Activated CD8-positive, alpha-beta memory T cell treated with anti-CD3 and anti-CD28 coated beads, Interleukin-2, amount 50 U/mL, for 24 hours (primary cell): Measurements from ENCODE around the gene EBI3.
"Not testable (repeated sequence)": the region's sequence is repeated elsewhere in the genome, so short reads cannot be mapped to it uniquely, and the experiment has no call there.

Source experiments
- DNase-seq: peaks from one replicate; pipeline ENCODE4 v3.0.0-alpha.2; 2020; ENCODE audit errors: extremely low read depth

EBI3 gene

DNA sequence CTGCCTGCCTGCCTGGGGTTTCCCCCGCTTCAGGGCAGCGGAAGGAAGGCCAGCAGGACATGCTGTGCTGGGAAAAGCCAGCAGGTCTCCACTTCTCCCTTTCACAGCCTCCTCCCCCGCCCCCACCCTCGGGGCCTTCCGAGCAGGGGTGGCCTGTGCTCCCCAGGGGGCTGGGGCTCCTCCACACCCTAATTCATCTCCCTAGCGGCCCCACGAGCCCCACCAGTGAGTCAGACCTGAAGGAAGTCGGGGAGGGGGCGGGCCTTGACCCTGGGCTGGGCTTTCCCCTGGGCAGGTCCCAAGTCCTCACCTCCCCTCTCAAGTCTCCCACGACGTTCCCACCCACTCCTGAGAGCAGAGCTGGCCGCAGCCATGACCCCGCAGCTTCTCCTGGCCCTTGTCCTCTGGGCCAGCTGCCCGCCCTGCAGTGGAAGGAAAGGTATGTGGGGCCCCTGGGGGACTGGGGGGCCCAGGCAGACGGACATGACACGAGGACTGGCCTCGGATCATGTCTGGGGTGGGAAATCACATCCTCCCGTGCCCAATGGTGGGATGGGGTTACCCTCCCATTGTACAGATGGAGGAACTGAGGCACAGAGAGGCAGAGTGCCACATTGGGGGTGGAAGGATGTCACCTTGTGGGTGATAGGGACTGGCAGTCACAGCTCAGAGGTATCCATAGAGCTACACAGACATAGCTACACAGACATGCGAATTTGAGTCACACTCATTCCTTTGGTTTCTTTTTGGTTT is at the start of gene EBI3:
EBI3 (plus strand) TSS at position 345 of the 753 bp plus-strand sequence; CDS start at position 373, 28 bp downstream.
- no peak for DNase-seq

DNA sequence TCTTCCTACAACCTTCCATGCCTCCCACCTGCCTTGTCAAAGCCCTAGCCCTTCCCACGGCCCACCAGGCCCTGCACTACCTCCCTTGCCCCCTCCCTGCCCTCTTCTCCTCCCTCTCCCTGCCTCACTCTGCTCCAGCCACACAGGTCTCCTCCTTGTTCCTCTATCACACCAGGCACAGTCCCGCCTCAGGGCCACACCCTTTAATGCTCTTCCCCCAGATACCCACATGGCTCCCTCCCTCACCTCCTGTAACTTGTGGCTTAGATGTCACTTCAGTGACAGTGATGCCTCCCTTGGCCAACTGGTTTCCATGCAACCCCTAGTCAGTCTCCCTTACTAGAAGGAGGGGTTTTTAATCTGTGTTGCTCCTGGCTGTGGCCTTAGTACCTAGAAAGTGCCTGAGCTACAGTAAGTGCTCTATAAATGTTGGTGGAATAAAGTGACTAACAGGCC is 48.2 kb upstream of the EBI3 start:
- DNase-seq, result no peak

DNA sequence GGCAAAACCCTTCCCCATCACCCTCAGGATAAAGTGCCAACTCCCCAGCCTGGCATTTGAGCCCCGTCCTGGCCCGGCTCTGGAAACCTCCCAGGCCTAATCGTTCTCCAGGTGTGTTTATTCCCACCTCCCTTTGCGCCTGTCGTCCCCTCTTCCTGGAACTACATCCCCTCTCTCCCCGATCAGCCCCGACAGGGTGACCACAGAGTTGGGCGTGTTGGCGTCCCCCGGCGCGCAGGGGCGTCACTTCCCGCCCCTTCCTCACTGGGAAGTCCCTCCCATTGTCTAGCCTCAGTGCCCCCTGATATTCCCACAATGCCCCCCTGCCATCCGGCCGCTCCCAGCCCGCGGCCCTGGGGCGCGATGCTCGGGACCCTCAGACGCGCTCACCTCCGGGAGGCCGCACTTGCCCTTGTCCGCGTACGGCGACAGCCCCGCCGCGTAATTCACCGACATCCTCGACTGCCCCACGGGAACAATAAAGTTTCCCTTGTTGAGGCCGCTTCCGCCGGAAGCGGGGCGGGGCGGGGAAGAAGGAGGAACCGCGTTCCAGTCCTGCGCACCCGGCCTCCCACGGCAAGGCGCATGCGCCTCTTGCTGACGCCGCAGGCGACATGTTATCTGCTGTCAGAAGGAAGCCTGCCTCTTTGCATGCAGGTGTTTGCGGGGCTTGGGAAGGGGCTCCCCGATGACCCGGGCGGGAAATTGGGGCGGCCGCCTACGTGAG is 47.1 kb upstream of the EBI3 start, which contains the start of the genes ANKRD24 and SIRT6:
ANKRD24 (plus strand) TSS at position 606 of the 727 bp plus-strand sequence. CDS start 3,737 bp downstream, outside the sequence.
SIRT6 (minus strand) TSS at position 480 of the 727 bp plus-strand sequence; CDS start at position 456, 24 bp downstream.
- peak; percentile 86 for DNase-seq

DNA sequence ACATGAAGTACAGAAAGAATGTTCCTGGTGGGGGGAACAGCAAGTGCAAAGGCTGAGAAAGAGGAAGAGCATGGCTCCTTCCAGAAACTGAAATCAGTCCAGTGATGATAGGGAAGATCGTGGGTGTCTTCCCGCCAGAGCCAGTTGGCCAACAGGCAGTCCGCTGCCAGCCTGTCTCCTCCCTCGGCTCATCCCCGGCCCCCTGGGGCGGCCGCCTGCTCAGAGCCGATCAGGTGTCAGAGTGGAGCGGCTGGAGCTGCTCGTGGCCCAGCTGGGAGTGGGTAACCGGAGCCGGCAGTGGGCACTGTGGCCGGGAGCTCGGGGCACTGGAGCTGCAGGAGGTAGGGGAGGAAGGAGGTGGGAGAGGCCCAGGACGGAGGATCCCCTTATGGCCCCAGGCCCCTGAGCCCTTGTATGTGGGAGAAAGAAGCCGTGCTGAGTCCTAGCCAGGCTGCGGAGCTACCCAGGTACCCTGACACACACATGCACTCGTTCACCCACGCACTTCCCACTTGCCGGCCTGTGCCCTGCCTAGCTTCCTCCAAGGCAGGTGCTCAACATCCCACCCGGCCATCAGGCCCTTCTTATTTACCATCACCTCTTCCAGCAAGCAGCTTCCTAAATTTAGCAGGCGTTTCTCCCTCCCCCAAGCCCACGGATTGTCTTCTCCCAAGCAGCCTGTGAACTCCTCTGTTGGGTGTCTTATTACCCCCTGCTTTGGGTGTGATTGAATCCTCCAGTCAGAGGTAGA is 45.2 kb upstream of the EBI3 start:
- no peak for DNase-seq

DNA sequence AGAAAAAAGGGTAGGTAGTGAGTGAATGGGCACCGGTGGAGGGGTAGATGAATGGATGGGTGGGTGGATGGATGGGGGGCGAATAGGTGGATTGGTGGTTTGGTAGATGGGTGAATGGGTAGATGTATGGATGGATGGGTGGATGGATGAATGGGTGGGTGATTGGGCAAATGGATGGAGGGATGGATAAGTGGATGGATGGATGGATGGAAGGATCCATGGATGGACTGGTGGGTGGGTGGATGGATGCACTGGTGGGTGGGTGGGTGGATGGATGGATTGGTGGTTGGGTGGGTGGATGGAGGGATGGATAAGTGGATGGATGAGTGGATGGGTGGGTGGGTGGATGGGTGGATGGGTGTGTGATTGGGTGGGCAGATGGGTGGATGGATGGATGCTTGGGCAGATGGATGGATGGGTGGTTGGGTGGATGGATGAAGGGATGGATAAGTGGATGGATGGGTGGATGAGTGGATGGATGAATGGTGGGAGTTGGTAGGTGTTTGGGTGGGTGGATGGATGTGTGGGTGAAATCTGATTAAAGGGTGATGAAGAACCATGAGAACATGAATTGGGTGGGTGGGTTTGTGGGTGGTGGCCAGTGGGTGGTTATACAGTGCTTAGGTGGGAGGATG is 44.5 kb upstream of the EBI3 start:
- DNase-seq, result no peak

DNA sequence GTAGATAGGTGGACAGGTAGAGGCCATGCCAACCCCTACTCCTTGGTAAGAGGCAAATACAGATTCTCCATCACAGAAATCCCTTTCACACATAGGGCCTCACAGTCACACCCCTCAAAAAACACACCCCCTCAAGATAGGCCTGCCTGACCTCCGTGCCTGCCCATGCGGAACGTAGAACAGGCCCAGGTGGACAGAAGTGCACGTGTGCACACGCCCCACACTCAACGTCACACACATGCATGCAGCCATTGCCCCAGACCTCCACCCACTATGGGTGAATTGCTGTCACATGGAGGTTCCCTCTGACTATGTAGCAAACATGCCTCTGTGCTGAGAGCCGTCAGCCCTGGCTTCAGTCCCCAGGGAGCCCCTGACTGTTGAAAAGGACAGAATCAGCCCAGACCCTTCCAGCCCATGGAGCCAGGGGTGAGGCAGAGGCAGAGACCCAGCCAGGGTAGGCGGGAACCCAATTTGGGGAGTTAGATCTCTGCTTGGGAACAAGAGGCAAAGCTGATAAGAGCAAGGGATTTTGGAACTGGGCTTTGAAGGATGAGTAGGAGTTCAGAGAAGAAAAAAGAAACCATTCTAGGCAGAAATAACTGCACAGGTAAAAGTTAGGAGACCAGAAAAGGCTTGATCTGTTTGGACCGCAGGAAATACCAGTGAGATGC is 43.8 kb upstream of the EBI3 start:
- no peak for DNase-seq

DNA sequence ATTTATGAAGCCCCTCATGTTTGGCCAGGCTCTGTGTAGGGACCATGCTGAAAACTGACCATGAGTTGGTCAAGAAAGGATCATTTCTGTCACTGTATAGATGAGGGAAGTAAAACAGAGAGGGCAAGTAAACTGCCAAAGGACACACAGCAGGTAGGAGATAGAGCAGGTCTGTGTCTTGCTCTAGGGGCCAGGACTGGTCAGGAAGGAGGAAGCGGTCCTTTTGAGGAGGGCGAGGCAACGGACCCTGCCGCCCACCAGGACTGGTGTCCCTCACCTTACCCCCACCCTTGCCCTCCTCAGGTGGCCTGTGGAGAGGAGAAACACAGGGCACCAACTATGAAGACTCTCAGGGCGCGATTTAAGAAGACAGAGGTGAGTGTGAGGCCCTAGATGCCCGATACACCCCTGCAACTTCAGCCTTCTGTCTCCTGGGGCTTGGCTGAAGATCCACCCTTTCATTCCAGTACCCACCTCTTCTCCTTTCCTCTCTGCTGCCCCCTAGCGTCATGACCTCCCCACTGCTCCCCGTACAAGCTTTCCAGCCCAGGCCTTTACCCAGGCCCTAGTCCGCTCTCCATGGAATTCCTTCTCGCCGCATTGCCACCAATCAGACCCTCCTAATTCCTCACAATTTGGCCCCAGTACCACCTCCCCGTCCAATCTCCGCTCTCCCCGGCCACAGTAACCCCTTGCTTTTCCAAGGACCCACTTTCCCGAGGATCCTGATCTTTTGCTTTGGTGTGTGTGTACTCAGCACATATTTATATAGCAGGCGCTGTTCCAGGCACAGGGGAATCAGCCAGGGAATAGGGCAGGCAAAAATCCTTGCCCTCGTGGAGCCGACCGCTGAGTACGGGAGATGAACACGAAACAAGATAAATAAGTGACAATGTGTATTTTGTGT is 43.0 kb upstream of the EBI3 start:
- DNase-seq, result peak; percentile 74

DNA sequence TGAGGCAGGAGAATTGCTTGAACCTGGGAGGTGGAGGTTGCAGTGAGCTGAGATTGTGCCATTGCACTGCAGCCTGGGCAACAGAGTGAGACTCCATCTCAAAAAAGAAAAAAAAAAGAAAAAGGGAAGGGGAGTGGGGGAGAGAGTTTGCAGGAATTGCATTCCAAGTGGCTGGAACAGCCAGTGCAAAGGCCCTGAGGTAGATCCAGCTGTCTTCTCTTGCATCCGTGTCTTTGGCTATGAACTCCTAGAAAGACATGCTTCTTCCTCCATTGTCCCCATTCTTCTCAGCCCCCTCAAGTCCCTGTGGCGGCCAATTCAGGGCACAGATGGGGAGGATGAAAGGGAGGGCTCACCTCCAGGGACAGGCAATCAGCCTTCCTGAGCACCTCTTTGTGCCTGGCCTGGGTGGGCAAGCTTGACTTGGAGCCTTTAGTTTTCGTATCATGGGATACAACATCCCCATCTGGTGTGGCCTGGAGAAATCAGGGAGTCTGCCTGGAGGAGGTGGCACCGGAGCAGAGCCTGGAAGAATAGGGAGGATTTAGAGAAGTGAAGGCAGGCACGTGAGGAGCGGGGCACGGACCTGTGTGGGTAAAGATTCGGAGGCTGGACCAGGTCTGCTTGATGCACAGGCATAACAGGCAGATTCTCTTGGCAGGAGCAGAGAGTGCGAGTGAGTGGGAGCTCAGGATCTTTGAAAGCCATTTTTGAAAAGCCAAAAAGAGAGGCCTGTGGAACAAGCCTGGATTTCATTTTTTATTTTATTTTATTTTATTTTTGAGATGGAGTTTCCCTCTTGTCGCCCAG is 41.8 kb upstream of the EBI3 start:
- DNase-seq, result no peak

DNA sequence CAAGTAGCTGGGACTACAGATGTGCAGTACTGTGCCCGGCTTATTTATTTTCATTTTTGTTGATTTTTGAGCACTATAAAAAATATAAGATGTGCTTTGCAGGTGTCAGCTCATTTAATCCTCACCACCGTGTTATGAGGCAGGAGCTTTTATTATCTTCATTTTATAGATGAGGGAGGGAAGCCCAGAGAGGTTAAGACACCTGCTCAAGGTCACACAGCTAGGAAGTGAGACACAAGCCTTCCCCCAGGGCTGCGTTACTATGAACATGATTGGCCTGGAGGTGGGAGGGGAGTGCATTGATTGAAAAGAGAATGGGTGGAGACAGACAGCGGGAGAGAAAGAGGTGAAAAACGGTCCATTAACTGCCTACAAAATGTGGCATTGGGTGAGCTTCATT is 39.7 kb upstream of the EBI3 start:
- DNase-seq, result no peak

DNA sequence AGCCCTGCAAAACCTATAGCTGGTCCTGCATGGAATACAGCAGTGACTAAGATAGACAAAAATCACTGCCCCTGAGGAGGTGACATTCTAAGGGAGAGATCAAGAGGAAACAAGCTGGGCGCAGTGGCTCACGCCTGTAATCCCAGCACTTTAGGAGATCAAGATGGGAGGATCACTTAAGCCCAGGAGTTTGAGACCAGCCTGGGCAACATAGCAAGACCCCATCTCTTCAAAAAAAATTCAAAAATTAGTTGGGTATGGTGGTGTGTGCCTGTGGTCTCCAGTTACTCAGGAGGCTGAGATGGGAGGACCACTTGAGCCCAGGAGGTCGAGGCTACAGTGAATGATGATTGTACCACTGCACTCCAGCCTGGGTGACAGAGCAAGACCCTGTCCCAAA is 36.8 kb upstream of the EBI3 start:
- DNase-seq, result not testable (repeated sequence)

DNA sequence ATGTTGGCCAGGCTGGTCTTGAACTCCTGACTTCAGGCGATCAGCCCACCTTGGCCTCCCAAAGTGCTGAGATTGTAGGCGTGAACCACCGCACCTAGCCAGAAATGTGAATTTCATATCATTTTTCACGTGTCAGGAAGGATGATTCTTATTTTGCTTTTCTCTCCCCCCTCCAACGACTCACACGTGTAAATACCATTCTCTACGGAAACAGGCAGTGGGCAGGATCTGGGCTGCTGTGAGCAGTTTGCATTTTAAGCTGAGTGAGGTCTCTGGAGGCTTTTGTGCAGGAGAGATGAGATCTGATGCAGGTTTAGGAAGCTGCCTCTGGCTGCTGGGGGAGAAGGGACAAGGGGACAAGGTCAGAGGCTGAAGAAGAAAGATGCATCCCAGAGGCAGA is 35.0 kb upstream of the EBI3 start:
- no peak for DNase-seq

DNA sequence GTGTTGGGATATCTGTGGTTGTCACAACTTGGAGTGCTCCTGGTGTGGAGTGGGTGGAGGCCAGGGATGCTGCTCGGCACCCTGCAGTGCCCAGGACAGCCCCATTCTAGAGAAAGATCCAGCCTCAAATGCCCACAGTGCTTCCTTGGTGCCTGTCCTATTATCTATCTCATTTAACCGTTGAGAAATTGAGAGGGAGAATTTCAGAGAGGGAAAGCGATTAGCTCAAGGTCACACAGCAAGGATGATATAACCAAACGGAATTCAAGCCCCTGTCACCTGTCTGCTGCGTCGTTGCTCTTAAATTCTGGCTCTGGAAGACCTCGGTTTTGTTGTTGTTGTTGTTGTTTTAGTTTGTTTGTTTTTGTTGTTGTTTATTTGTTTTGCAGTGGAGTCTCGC is 33.3 kb upstream of the EBI3 start:
- DNase-seq, result no peak

DNA sequence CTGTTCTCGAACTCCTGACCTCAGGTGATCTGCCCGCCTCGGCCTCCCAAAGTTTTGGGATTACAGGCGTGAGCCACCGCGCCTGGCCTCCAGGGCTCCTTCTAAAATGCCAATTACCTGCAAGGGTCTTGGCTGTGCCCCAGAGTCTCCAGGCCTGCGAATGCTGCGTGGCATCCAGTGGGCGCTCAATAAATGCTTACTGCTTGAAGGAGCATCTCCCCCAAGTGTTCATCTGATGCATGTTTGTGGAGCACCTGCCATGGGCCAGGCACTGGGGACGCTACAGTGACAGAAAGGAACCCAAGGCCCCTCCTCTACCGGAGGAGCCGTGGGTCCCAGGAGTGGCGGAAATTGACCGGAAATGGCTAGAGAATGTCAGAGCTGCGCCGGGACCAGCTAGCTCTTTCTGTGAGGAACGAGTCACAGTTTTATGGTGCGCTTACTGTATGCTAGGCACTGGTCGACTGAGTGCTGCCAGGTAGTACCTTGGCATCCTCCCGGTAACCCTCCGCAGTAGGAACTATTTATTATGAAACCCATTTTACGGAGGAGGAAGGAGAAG is 32.7 kb upstream of the EBI3 start:
- no peak for DNase-seq

DNA sequence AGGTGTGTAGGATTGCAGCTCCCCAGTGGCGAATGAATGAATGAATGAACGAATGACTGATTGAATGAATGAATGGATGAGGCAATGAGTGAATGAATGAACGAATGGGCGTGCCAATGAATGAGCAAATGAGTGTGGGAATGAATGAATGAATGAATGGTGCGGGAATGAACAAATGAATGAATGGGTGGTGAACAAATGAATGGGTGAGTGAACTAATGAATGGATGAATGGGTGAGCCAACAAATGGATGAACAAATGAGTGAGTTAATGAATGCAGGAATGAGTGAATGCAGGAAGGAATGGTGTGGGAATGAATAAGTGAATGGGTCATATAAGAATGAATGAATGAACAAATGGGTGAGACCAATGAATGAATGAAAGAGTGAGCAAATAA is 32.1 kb upstream of the EBI3 start:
- no peak for DNase-seq

DNA sequence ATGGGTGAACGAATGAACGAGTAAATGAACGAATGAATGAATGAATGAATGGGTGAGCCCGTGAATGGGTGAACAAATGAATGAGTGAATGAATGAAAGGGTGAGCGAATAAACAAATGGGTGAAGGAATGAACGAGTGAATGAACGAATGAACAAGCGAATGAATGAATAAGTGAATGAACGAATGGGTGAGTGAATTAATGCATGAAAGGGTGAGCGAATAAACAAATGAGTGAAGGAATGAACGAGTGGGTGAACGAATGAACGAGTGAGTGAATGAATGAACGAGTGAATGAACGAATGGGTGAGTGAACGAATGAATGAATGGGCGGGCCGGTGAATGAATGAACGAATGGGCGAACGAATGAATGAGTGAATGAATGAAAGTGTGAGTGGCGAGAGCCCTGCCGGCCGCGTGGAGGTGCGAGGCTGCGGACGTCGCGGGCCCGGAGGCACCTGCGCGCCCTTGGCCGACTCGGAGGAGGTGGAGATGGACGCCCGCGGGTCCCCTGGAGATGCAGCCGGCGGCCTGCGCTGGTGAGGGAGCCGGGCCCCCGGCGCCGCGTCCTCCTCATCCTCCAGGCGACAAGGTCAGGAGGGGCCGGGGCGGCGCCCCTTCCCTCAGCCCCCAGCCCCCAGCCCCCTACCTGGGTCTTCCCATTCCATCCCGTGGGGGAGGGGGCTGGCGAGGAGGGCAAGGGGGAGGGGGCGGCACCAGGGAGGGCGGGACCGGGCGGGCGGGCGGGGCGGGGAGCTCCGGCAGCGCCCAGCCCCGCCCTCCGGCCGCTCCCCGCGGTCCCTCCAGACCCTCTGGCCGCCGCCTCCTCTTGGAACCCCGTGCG is 31.5 kb upstream of the EBI3 start:
- no peak for DNase-seq

DNA sequence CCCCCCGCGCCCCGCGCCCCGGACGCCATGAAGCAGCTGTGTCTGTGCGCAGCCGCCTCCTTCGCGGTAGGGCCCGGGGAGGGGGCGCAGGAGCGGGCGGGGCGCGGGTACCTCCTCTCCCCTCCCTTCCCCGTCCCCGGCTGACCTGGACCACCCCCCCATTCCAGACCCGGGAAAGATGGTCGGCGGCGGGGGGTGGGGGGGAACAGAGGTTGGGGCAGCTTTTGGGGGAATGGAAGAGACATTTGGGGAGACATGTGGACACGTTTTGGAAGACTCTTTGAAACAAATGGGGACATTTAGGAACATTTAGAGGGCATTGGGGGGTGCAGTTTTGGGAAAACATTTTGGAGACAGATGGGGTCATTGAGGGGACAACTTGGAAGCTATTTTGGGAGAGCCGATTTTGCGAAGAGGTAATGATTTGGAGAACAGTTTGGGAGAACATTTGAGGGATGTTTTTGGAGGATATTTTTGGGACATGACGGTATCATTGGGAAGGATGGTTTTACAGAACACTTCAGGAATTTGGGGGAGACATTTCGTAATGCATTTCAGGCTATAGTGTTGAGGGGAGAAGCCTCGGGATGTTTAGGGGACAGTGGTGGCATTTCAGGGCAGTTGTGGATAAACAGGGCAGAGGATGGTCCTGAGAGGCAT is 30.7 kb upstream of the EBI3 start:
- no peak for DNase-seq

DNA sequence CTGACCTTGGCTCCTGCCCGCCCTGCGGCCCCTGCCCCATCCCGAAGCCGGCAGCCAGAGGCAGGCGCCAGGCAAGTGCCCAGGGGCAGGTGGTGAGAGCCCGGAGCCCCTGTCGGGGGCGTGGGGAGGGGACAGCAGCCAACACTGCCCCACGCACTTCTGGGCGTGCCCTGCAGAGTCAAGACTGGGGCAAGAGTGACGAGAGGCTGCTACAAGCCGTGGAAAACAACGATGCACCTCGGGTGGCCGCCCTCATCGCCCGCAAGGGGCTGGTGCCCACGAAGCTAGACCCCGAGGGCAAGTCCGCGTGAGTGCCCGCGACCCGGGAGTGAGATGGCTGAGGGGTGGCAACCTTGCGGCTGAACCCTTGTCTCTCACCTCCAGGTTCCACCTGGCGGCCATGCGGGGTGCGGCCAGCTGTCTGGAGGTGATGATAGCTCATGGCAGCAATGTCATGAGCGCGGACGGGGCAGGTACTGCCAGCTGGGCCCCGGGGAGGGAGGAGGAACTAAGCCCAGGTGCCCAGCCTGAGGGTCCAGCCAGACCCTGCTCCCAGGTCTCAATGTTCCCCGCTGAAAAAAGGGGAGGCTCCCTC is 29.5 kb upstream of the EBI3 start:
- no peak for DNase-seq
